Measurements from ENCODE around the gene PTPRM.

The PTPRM gene

GRCh38 chr18:8379187-8379941, 812.2 kb downstream of the PTPRM start:
- no peak for DNase-seq

GRCh38 chr18:8380006-8380405, 812.9 kb downstream of the PTPRM start:
- no peak for DNase-seq

- no peak for DNase-seq
Observed at GRCh38 chr18:8380926-8381325, 813.8 kb downstream of the PTPRM start.

- DNase-seq, result no peak
Observed at GRCh38 chr18:8381821-8382459, 814.8 kb downstream of the PTPRM start.

GRCh38 chr18:8385400-8385799, 818.3 kb downstream of the PTPRM start:
- no peak for DNase-seq

GRCh38 chr18:8386669-8387380, 819.7 kb downstream of the PTPRM start:
- DNase-seq, result no peak

- DNase-seq, result peak; percentile 42 to 77
Observed at GRCh38 chr18:8389391-8390340, 822.5 kb downstream of the PTPRM start.

GRCh38 chr18:8391068-8391467, 824.0 kb downstream of the PTPRM start:
- DNase-seq, result no peak

- no peak for DNase-seq
Observed at GRCh38 chr18:8396254-8396653, 829.1 kb downstream of the PTPRM start.

GRCh38 chr18:8397034-8397433, 829.9 kb downstream of the PTPRM start:
- DNase-seq, result no peak

- DNase-seq, result no peak
Observed at GRCh38 chr18:8399138-8399537, 832.0 kb downstream of the PTPRM start.

- no peak for DNase-seq
Observed at GRCh38 chr18:8400193-8400752, 833.2 kb downstream of the PTPRM start.

- no peak for DNase-seq
Observed at GRCh38 chr18:8400825-8401224, 833.7 kb downstream of the PTPRM start.

GRCh38 chr18:8401606-8402005, 834.5 kb downstream of the PTPRM start:
- no peak for DNase-seq

GRCh38 chr18:8402237-8402636, 835.1 kb downstream of the PTPRM start:
- no peak for DNase-seq

GRCh38 chr18:8403713-8404112, 836.6 kb downstream of the PTPRM start:
- no peak for DNase-seq

GRCh38 chr18:8406186-8406867, 839.2 kb downstream of the PTPRM start:
- DNase-seq, result no peak

- no peak for DNase-seq
Observed at GRCh38 chr18:8406868-8407250, 839.7 kb downstream of the PTPRM start.

GRCh38 chr18:8409151-8409550, 842.0 kb downstream of the PTPRM start:
- no peak for DNase-seq

GRCh38 chr18:8411492-8411891, 844.4 kb downstream of the PTPRM start:
- no peak for DNase-seq

- DNase-seq, result no peak
Observed at GRCh38 chr18:8412117-8412516, 845.0 kb downstream of the PTPRM start.

GRCh38 chr18:8413189-8413588, 846.1 kb downstream of the PTPRM start:
- DNase-seq, result no peak

All from NCI-H524 (cell line).